Tongue (tissue), 2 donors: Measurements from ENCODE around the gene PDGFC. TPM values are rescaled to one million over a fixed set of nuclear protein-coding genes. Genes with fewer than 3 reads are reported as not detected.

ENCODE experiments used
- DNase-seq: peaks from one replicate; pipeline ENCODE4 v3.0.0-alpha.2; 2015
- total RNA-seq: library from RNA; depleted of rRNA; stranded (reverse); fragments of >200 nt; gene quantifications from one replicate; pipeline ENCODE4 v1.2.3, GENCODE V29; 2014

PDGFC gene
- total RNA-seq, 1 donor from 2014 or later = 25.8 TPM

- no peak for DNase-seq
Measured at GRCh38 chr4:156782491-156782890, 189.1 kb downstream of the PDGFC start.

DNA sequence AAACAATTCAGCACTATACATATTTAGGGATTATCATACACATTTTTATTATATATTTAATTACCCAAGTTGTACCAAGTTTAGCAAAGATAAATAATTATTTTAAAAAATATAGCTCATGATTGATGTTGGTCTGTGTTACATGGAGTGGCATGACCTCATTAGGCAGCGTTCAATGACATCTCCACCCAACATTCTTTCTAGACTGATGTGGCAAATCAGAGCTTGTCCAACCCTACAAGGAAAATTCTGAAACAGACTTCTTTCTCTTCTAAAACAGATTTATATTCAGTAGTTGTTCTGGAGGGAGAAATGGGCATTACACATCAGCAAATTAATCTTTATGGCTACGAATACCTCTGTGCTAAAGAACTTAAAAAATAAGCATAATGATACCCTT, 189.7 kb downstream of the PDGFC start:
- no peak for DNase-seq

GRCh38 chr4:156779774-156780173, 191.8 kb downstream of the PDGFC start:
- no peak for DNase-seq

GRCh38 chr4:156779042-156779441, 192.6 kb downstream of the PDGFC start:
- DNase-seq = peak; percentile 81

DNA sequence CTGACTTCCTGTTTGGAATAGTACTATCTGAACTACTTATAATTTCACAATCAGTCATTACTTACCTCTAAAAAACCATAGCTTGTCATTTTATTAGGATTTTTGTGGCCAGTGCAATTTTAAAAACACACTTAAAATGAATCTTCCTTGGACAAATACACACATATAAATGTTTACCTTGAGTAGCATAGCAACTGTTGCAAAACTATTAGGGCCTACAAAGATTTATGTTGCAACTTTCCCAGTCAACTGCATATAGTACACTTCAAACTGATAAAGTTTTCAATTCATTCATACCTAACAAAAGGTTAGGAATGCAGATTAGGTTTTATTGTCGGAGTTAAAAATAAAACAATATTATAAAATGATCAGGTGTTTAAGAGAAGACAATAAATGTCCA, 193.0 kb downstream of the PDGFC start:
- peak; percentile 26 for DNase-seq

- no peak for DNase-seq
Measured at GRCh38 chr4:156778093-156778492, 193.5 kb downstream of the PDGFC start.

DNA sequence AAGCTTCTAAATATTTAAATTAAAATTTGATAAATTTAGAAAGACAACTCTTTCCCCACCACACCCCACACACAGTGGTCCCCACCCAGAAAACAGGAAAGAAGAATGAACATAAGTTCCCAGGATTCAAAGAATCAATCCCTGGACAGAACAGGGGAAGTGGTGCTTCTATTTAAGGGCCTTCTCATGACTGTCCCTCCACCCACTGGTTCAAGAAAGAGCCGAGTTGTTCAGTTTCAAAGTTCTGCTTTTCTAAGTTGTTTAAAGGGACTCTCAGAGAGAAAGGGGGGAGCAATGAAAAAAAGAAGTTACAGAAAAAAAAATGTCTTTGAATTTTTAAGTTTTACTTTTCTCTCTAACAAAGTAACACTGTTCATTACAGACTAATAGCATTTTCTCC, 195.8 kb downstream of the PDGFC start:
- DNase-seq = no peak

- DNase-seq = peak; percentile 38
Measured at GRCh38 chr4:156774422-156774821, 197.2 kb downstream of the PDGFC start.

GRCh38 chr4:156773648-156774357, 197.8 kb downstream of the PDGFC start:
- no peak for DNase-seq

DNA sequence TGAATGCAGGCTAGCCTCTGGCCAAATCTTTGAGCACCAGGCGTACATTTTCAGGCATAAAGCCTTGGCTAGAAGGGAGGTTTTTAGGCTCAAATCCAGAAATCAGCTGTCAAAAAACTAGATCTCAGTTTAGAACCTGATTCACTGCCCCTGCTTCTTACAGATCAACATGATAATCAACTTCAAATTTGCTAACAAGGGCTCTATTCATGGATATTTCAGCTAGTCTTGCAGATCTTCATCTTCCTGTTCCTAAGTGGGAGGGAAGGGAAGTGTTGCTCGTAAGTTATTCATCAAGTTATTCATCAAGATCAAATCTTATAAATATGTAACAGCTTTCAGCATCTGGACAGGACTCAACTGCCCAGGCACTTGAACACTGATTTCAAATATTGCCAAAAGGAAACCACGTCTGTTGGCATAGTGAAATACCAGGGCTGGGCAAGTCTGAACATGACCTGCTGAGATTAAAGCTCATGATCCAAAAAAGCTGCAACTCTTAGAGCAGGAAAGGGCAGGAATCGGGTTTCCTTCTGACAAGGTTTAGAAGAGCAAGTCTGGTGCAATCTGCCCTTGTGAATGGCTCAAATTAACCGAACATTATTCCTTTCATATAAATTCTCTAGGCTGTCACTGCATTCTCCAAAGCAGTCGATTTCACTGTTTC, 200.3 kb downstream of the PDGFC start:
- peak; percentile 86 for DNase-seq

GRCh38 chr4:156770140-156770539, 201.5 kb downstream of the PDGFC start:
- DNase-seq = no peak

- no peak for DNase-seq
Measured at GRCh38 chr4:156767911-156768415, 203.6 kb downstream of the PDGFC start.

DNA sequence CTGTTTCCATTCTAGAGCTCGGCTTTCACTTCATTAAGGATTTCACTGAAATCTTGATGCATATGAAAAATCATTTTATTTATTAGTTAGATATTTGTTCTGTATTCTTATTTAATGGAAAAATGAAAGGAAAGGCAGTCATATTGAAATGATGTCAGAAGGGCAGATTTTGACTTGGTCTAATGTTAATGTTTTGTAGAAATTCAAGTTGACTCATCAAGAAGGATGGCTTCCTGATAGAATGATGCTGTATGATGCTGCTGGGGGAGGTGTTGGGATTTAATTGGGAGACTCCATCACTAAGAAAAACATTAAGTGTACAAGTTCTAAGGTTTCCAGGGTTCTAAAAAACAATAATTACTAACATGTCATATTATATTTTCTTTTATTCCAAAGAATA, 204.8 kb downstream of the PDGFC start:
- DNase-seq = no peak

- DNase-seq = no peak
Measured at GRCh38 chr4:156765277-156765676, 206.3 kb downstream of the PDGFC start.

- DNase-seq = no peak
Measured at GRCh38 chr4:156764846-156765245, 206.8 kb downstream of the PDGFC start.

- no peak for DNase-seq
Measured at GRCh38 chr4:156764145-156764544, 207.5 kb downstream of the PDGFC start.

DNA sequence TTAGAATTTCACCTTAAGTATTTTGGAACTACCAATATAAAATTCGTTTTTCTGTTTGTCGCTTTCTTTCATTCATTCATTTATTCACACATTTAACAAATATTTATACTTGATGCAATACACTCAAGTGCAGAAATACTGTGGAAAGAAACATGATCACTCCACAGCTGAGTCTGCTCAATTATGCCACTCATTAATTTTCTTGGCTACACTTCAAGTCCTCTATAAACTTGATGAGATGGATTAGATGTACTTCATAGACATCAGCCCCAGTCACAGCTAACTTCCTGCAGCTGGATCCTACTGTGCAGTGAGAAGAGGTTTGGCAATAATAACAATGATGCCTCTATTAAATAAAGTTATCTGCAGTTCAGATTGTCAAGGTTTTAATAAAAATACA, 208.1 kb downstream of the PDGFC start:
- DNase-seq = peak; percentile 92

DNA sequence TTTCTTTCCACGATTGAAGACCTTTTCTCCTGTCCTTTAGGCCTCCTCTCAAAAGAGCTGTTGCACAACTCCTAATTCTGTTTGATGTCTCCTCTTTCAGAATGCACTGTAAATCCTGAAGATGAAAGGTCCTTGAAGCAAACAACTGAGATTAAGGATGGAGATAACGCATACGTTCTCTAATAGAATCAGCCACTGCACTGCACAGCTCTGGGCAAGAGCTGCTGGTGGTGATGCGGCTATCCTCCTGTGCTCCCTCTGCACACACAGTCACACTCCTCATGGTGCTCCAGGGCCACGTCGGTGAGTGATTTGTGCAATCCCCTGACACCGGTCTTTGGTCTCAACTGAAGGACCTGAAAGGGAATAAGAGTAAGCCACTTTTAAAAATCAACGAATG, 208.7 kb downstream of the PDGFC start:
- peak; percentile 25 for DNase-seq

DNA sequence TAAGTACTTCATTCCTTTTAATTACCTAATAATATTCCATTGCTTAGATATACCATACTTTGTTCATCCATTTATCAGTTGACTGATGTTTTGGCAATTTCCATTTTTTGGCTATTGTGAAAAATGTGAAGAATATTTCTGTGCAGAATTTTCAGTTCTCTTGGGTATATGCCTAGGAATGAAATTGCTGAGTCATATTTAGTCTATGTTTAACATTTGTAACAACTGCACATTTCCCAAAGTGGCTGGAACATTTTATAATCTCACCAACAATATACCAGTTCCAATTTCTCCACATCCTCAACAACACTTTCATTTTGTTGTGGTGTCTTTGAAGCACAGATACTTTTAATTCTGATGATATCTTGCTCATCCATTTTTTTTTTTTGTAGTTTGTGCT, 215.5 kb downstream of the PDGFC start:
- DNase-seq = no peak

- no peak for DNase-seq
Measured at GRCh38 chr4:156754832-156755570, 216.6 kb downstream of the PDGFC start.

DNA sequence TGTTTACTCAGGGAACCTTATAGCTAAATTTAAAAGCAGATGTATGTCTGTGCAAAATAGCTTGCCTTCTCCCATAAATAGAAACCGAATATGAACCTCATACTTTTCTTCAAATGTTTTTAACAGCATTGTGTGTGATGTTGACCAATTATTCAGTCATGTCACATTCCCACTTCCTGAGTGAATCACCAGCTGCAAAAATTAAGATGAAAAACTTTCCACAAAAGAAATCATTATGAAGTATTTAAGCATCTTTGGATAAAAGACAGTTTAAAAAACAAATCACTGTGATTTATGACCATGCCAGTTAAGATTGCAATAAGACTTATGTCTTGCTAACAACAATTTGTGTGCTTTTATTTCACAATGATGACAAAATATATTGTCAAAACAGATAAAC, 220.1 kb downstream of the PDGFC start:
- no peak for DNase-seq

DNA sequence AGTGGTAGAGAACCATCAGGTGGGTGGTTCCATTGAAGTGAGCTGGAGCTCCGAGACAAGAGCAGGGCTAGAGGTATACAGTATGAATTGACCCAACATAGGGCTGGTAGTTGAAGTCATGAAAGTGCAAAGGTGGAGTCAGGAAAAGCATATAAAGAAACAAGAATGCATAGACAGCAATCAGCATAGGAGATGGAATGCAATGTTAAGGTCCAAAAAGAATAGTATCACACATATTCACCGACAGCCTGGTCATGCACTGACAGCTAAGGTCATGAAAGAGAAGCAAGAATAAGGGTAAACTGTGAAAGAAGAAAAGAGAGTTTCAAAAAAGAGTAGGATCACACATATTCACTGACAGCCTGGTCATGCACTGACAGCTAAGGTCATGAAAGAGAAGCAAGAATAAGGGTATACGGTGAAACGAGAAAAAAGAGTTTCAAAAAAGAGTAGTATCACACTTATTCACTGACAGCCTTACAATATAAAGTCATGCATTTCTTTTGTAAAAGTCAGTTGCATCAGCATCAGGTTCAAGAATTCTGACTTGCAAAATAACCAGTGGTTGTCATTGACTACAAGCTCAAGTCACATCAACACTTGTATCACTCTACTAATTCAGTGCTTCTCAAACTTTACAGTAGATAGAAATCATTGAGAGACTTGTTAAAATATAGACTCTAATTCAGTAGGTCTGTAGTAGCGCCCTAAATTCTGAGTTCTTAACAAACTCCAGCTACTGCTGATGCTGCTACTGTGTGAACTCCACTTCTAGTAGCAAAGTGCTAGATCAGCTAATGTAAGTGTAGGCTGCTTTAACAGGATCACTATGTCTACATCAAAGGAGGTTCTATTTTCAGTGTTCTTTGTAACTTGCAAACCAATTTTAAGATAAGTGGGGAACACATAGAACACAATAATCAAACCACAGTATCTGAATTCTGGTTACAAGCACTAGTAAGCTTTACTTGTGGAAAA, 221.9 kb downstream of the PDGFC start:
- DNase-seq = no peak
